ENCODE results near the gene MFRP.

The MFRP gene

DNA sequence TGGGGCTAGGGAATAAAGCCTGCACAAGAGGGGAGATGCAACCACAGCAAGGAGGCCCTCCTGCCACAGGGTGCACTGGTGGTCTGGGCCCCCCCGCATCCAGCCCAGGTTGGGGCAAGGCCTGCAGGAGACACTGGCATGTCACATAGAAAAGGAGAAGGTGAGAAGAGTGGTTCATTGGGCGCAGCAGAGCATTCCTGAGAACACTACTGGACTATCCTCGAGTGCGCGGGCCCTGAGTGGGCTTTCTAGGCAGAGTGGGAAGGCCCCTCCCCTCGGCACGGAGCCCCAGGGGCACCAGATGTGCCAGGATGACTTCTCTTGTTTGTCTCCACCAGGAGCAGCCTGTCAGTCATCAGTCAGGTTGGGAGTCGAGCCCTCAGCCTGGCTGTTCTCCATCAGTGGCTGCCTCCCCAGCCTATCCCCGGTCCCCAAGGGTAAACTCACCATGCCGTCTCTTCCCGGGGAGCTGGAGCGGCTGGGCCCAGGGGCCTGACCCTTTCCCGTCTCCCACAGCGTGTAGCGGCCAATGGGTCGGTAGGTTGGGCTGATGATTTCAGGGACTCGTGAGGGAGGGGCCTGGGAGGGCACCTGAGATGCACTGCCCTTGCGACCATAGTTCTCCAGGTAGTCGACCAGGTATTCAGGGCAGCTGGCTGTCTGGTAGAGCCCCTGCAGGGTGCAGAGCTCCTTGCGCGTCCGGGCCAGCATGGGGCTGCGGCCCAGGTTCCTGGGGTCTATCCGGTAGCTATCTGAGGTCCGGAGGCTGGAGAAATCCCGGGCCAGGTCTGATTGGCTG lies 26.0 kb upstream of the MFRP start:
- no peak for DNase-seq

GRCh38 chr11:119371778-119372182 lies 25.3 kb upstream of the MFRP start:
- no peak for DNase-seq

- no peak for DNase-seq
Measured at GRCh38 chr11:119371067-119371601, 24.6 kb upstream of the MFRP start.

GRCh38 chr11:119370486-119371046 lies 24.1 kb upstream of the MFRP start:
- DNase-seq: no peak

DNA sequence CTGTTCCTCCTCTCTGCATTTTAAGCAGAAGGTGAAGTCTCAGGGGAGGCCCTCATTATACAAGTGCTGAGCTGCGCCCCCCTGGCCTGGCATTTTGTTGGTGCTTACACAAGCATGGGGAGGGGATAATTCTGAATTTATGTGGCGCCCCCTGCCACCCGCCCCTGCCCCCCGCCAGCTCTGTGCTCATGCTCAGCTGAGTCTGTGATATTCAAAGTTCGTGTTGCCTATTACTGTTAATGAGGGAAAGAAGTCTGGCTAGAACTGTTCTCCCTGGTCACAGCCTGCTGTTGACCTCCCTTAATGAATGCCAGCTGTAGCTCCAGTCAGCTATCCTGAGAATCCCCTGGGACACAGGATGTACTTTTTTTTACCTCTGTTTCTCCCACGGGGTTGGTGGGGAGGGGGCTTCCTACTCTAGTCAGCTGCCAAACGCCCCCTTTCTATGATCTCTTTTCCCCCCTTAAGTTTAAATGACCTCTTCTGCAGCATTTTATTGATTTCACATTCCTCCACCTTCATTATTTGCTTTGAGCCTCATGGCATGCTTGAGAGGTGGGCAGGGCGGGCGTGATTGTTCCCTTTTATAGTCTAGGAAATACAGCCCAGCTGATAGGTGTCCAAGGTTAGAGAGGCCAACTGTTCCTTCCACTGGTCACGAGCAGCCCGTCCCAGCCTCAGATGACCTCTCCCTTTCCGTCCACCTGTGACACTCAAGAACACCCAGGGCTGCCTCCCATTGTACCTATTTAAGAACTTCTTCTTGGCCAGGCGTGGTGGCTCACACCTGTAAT lies 22.8 kb upstream of the MFRP start:
- DNase-seq: no peak

DNA sequence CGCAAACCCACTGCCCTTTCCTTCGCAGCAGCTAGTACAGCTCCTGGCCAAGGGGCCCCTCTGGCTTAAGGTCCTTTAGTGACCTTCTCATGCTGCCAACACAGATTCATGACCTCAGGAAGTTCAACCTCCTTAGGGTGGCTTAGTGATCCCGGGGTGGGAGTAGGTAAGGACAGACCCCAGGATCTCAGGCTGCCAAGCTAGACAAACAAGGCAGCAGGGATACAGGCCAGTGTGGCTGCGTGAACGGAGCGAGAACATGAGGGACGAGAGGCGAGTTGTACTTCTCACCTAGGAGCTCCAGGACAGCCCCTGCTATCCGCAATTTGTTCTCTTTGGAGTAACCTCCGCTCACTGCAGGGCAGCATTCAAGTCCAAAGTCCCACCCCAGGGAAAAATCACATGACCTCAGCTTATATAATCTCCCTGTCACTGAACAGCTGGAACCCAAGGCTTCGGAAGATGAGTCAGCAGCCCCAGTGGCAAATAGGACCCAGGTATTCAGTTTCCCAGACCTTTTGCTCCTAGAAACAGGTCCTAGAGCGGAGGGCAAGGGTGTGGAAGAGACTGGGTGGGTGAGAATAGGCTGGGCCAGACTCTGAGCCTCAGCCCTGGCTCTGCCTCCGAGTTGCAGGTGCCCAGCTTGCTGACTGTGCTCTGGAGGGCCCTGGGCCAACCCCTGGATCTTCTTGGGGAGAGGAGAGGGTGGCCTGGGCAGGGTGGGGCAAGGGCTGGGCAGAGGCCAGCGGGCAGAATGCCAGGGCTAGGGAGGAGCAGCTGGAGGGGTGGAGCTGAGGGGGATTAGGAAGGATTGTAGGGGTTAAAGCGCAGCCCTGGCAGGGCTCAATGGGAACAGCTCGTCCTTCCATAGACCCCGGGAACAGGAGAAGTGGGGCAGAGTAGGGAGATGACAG lies 21.9 kb upstream of the MFRP start:
- peak; percentile 81 for DNase-seq

DNA sequence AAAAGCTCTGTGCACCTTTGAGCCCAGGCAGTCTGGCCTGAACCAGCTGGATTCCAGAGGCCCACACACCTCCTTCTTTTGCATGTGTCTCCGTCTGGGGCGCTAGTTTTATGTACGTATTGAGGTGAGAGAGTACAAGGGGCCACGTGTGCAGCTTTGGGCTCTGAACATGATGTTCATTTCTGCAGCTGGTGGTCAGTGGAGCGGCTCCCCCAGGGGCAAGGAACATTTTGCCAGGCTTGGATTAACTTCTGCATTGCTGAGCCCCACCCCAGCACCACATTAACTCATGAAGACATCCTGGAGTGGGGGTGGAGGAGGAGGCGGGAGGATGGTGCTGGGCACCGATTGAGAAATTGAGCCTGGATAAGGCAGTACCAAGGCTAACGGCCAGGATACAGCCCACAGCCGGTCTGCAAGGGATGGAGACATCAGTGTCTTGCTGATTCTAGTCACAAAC lies 21.2 kb upstream of the MFRP start:
- DNase-seq: no peak

- DNase-seq: no peak
Measured at GRCh38 chr11:119366690-119367620, 20.4 kb upstream of the MFRP start.

- DNase-seq: no peak
Measured at GRCh38 chr11:119365071-119365591, 18.6 kb upstream of the MFRP start.

GRCh38 chr11:119363851-119364590 lies 17.5 kb upstream of the MFRP start:
- DNase-seq: peak; percentile 19

- peak; percentile 30 for DNase-seq
Measured at GRCh38 chr11:119363081-119363850, 16.8 kb upstream of the MFRP start.

DNA sequence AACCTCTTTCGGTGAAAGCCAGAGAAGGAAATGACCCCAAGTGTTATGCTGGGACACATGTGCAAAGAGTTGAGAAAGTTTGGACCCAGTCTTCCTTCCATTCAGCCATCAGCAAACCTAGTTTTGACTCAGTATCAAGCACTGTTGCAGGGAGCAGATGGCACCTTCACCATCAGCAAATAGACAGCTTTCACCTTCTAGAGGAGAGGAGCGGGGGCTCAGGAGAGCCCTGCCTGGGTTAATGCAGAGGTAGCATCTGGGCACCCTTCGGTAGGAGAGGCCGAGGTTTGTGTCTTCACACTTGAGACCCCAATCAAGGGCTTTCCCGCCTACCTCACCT lies 16.2 kb upstream of the MFRP start:
- no peak for DNase-seq

GRCh38 chr11:119361941-119362725 lies 15.6 kb upstream of the MFRP start:
- DNase-seq: peak; percentile 56

DNA sequence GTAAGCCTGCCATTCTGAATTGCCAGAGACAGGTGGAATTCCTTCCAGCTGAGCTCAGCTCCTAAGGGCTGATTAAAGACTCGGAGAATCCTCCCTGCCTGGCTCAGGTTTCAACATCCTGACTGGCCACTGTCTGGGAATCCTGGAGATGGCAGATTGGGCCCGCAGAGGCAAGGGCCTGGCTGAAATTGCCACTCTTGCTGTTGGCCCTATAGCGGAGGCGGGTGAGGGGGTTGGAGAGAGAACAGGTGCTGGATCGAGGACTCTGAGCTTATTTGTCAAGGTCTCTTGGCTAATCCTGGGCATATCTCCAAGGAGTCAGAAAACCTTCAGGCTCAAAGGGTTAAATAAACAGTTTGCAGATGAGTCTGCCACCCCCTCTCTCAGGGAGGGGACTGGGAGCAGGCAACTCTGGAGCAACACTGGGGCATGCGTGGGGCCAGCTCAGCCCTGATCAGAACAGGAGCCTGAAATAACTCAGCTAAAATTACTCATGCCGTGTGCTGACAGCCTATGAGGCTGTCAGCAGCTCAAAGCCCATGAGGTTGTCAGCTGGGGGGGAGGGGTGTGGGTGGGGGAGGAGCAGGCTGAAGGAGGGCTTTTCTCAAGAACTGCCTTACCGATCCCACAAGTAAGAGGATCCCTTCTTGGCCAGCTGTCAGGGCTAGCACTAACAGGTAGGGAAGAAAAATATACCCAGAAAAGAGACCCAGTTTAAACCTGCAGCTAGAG lies 14.7 kb upstream of the MFRP start:
- peak; percentile 96 for DNase-seq

DNA sequence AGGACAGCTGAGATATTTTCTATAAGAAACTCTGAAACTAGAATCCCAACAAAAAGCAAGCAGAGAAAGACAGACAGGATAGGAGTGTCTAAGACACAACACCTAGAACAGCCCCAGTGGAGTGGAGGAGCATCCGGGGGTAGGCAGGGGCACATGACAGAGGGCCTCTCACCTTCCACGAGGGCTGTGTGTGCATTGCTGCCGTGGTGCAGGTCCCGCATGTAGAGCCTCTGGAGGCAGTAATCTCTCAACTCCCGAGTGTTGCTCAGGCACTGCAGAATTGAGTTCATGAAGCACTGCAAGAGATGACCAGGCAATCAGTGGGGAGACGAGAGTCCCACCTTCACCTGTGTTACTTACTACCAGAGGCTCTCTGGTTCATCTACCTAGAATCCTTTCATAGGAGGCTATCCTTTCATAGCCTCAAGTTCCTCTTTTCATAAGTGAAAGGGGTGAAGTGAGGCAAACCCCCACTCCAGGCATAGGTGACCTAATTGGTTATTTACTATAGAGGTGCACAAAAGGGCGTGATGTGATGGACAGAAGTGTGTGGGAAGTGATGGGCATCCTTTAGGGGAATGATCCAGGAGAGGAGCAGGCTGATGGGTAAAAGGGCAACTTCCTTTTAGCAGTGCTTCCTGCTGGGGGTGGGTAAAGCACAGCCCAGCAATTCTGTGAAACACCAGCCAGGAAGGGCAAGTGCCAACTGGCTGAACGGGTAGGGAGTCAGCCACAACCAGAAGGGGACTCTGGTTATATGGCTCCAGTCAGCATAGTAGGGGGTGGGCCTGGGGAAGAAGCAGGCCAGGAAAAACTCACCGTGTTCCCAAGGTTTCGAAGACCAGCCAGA lies 13.1 kb upstream of the MFRP start:
- DNase-seq: no peak

- DNase-seq: no peak
Measured at GRCh38 chr11:119357074-119357473, 10.6 kb upstream of the MFRP start.

Measured in DMS79 (cell line).